Subcutaneous abdominal adipose tissue (tissue), 5 donors: ENCODE measurements around the gene CHERP.

Experiments
- H3K27ac ChIP-seq: one replicate; pipeline ENCODE4 v1.7.0; 2013; ENCODE audit warnings: low read depth, mild to moderate bottlenecking, inconsistent platforms, low read length, moderate library complexity
- H3K27me3 ChIP-seq, 5 donors: one replicate each; pipeline ENCODE4 v1.7.0; 2013; ENCODE audit warnings: low read length in 5 of 5, inconsistent platforms in 1 of 5; ENCODE audit not compliant: control insufficient read depth in 5 of 5, insufficient read depth in 4 of 5
- H3K36me3 ChIP-seq, 5 donors: one replicate each; pipeline ENCODE4 v1.7.0; 2013; ENCODE audit warnings: low read length in 5 of 5; ENCODE audit not compliant: control insufficient read depth in 5 of 5, insufficient read depth in 5 of 5
- H3K4me1 ChIP-seq, 5 donors: one replicate each; pipeline ENCODE4 v1.7.0; 2013; ENCODE audit warnings: low read length in 5 of 5, mild to moderate bottlenecking in 3 of 5, moderate library complexity in 1 of 5; ENCODE audit not compliant: control insufficient read depth in 5 of 5, insufficient read depth in 5 of 5
- H3K4me3 ChIP-seq, 5 donors: one replicate each; pipeline ENCODE4 v1.7.0; 2013; ENCODE audit warnings: low read length in 5 of 5, low read depth in 1 of 5
- H3K9ac ChIP-seq, 5 donors: one replicate each; pipeline ENCODE4 v1.7.0; 2013; ENCODE audit warnings: low read length in 5 of 5, mild to moderate bottlenecking in 4 of 5, moderate library complexity in 3 of 5
- H3K9me3 ChIP-seq, 5 donors: one replicate each; pipeline ENCODE4 v1.7.0; 2013; ENCODE audit warnings: low read length in 5 of 5; ENCODE audit not compliant: control insufficient read depth in 5 of 5
- donor health status: healthy.
- donor health status: healthy.
- donor health status: healthy.
- donor health status: healthy.
- donor health status: healthy.

Gene CHERP

DNA sequence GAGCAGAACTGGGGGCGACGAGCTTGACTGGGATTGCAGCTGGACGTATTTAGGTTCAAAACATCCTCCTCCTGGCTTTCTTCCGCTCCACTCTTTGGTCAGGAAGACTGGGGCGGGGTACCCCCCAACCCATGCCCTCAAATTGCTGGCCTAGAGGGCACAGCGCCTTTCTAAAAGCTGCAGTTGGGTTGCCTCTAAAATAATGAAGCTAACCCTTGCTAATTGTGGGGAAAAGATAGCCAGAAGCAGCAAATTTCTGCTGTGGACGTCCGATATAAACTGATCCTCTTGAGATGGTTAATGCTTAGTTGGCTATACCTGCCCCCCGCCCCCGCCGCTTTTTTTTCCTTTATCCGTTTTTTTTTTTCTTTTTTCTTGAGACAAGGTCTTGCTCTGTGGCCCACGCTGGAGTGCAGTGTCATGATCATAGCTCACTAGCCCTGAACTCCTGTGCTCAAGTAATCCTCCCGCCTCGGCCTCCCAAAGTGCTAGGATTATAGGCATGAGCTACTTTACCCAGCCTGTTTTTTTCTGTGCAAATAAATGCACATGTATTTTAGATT lies 754 bp upstream of the CHERP start:
- H3K9ac ChIP-seq, result peak overlapping the region; percentile 63 to 97 (median 90)
- peak overlapping the region; percentile 87 to 96 (median 92) for H3K4me3 ChIP-seq
- peak overlapping the region; percentile 81 for H3K27ac ChIP-seq
- no peaks in the 10 kb centered on the region for H3K27me3 ChIP-seq
- no peaks in the 10 kb centered on the region for H3K9me3 ChIP-seq
- H3K4me1 ChIP-seq, result peaks cover 5 to 36% (median 32%) of the 10 kb centered on the region in 5 donors
- peaks cover 0 to 16% (median 6%) of the 10 kb centered on the region in 5 donors for H3K36me3 ChIP-seq

DNA sequence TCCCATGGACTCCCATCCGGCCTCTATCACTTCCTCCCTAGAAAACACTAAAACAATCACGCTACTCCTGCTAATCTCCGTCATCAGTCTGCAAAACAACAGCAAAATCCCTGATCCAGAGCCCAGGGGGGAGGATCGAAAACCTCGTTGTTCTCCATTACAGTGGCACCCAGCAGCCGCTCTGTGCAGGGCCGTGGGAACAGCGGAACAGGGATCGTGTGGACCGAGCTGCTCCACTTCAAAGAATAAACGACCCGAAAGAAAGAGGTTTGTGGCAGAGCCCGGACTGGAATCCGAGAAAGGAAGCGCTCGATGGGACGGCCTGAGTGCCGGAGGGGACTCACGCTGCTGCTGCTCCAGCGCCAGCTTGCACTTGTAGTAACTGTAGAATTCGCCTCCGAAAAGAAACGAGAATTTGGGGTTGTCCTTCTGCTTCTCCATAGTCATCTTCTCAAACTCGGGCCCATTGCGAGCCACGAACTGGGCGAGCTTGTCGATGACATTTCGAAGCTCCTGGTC lies 652 bp downstream of the CHERP start:
- Histone ChIP-seq H3K9me3 (no peaks in the 10 kb centered on the region), H3K27ac (peak overlapping the region; percentile 81), H3K4me1 (peaks cover 5 to 36% (median 34%) of the 10 kb centered on the region in 5 donors), H3K4me3 (peak overlapping the region; percentile 87 to 96 (median 88)), H3K9ac (peak overlapping the region; percentile 84 to 97 (median 90)), H3K36me3 (peaks cover 0 to 29% (median 19%) of the 10 kb centered on the region in 5 donors), H3K27me3 (no peaks in the 10 kb centered on the region)

DNA sequence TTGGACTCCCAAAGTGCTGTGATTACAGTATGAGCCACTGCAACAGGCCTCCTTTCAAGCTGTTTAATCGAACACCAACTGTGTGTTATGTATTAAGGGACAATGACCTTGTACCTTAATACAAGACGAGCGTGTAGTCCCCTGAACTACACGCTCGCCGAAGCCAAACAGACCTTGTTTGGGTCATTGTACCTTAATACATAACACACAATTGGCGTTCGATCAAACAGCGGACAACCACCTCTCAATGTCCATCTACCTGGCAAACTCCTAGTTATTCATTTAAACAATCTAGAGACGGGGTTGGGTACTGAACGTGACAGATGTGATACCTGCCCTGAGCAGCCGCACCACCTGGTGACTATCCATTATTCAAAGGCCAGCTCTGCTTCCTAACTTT lies 1.3 kb downstream of the CHERP start:
- no peaks in the 10 kb centered on the region for H3K9me3 ChIP-seq
- H3K36me3 ChIP-seq, result peaks cover 0 to 33% (median 25%) of the 10 kb centered on the region in 5 donors
- H3K27ac ChIP-seq, result peak overlapping the region; percentile 81
- peaks cover 5 to 36% (median 34%) of the 10 kb centered on the region in 5 donors for H3K4me1 ChIP-seq
- H3K27me3 ChIP-seq, result no peaks in the 10 kb centered on the region
- peak overlapping the region; percentile 87 to 96 (median 88) for H3K4me3 ChIP-seq
- peak overlapping the region; percentile 84 to 97 (median 90) for H3K9ac ChIP-seq

DNA sequence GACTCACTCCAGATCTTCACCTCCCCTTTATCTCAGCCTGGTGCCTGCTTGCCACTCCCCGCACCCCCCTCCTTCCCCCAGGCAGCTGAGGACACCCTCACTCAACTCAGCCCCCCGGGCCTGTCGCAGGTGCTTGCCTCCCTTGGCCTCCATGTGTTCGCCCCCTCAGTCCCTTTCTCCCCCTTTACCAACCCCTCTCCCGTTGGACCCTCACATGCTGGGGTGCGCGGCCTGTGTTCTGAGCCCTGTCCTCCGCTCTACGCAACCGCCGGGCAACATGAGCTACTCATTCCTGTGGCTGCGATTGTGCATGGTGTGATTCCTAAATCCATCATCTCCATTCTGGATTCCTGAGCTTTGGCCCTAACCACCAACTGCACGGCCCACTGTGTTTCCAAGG lies 5.1 kb downstream of the CHERP start:
- no peaks in the 10 kb centered on the region for H3K27me3 ChIP-seq
- no peak overlapping the region for H3K9ac ChIP-seq
- H3K27ac ChIP-seq, result no peak overlapping the region
- H3K4me3 ChIP-seq, result no peak overlapping the region
- H3K9me3 ChIP-seq, result no peaks in the 10 kb centered on the region
- peaks cover 2 to 71% (median 63%) of the 10 kb centered on the region in 5 donors for H3K36me3 ChIP-seq
- H3K4me1 ChIP-seq, result peaks cover 5 to 24% (median 23%) of the 10 kb centered on the region in 5 donors

DNA sequence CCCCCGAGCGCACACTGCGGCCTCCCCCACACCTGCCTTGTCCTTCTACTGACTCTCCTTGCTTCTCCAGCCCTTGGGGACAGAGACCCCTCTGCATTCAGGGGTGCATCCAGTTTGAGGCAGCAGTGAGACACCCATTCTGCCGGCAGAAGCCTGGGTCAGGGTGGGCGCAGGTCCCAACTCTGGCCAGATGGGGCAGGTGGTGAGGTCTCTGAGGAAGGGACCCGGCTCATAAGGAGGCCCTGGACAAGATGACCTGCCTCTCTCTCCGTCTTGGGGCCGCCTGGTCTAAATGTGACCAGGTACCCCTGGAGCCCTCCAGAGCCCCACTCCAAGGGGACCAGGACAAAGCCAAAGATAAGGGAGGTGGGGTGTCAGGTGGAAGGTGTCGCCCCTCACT lies 6.1 kb downstream of the CHERP start:
- peaks cover 2 to 81% (median 73%) of the 10 kb centered on the region in 5 donors for H3K36me3 ChIP-seq
- H3K9me3 ChIP-seq, result no peaks in the 10 kb centered on the region
- no peaks in the 10 kb centered on the region for H3K27me3 ChIP-seq
- H3K4me1 ChIP-seq, result peaks cover 3 to 16% (median 15%) of the 10 kb centered on the region in 5 donors
- H3K9ac ChIP-seq, result no peak overlapping the region
- H3K4me3 ChIP-seq, result no peak overlapping the region
- no peak overlapping the region for H3K27ac ChIP-seq

DNA sequence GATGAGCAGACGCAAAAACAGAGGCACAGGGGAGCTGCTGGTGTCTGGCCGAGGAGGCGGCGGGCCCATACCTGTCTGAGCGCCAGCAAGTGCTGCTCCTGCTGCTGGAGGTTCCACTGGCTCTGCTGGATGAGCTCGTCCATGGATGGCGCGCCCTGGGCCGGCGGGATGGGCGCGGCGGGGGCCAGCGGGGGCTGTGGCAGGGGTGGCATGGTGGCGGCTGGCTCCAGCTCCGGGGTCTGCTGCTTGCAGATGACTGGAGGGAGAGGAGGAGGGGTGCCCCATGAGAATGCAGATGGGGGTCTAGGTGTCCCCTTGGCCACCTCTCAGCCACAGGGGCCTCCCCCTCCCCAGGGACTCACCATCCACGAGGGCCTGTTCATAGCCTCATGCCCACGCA lies 6.9 kb downstream of the CHERP start:
- no peak overlapping the region for H3K27ac ChIP-seq
- H3K36me3 ChIP-seq, result peaks cover 2 to 89% (median 80%) of the 10 kb centered on the region in 5 donors

DNA sequence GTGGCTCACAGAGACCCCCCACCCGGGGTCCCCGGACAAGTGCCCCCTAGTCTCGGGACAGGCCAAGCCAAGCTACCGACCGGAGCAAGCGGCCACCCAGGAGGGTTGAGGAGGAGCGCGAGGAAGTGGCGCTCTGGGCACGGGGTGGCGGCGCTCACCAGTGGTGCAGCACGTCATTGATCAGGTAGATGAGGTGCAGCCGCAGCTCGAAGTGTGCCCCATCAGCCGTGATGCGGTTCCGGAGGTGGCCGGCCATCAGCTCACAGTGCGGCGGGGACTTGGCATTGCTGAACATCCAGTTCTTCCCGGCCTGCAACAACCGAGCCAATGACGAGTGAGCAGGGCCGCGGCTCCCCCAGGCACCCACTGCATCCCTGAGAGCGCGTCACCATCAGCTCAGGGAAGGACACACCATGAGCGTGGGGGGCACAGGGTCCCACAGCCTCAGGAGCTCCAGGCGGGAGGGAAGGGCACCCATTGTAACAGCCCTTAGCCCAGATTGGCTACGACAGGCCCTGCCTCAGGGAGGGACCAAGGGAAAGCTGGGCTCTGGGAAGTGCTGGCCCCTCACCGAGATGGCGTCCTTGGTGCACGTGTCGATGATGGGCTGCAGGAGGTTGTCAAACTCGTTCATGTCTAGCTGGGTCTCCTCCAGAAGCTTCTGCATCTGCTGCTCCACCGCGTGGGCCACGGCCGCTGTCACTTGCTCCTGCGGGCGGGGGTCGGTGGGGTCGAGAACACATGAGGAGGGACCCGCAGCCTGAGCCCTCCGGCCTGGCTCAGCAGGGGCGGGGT lies 9.6 kb downstream of the CHERP start:
- Histone ChIP-seq H3K4me3 (no peak overlapping the region), H3K36me3 (peaks cover 2 to 96% (median 95%) of the 10 kb centered on the region in 5 donors), H3K9me3 (no peaks in the 10 kb centered on the region), H3K9ac (no peak overlapping the region), H3K27ac (no peak overlapping the region), H3K27me3 (no peaks in the 10 kb centered on the region), H3K4me1 (peaks cover 0 to 4% (median 0%) of the 10 kb centered on the region in 5 donors)

More for the DNA sequence above, 6.9 kb downstream of the CHERP start:
- Histone ChIP-seq H3K27me3 (no peaks in the 10 kb centered on the region), H3K9ac (no peak overlapping the region), H3K4me3 (no peak overlapping the region), H3K4me1 (peaks cover 0 to 13% (median 8%) of the 10 kb centered on the region in 5 donors), H3K9me3 (no peaks in the 10 kb centered on the region)

DNA sequence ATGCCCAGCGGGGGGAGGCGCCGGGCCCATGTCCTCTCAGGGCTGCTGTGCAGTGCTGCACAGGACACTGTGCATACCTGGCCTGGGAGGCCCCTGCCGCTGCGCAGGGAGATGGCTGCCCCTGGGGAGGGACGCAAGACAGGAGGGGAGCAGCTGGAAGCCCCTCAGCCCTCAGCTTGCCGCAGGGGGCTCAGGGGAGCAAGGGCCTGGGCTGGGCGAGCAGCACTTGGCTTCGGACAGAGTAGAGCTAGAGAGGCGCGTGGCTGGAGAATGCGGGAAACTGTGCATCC lies 10.9 kb downstream of the CHERP start:
- no peaks in the 10 kb centered on the region for H3K9me3 ChIP-seq
- H3K27ac ChIP-seq, result no peak overlapping the region
- H3K9ac ChIP-seq, result no peak overlapping the region
- H3K27me3 ChIP-seq, result no peaks in the 10 kb centered on the region
- peaks cover 2 to 99% (median 97%) of the 10 kb centered on the region in 5 donors for H3K36me3 ChIP-seq
- H3K4me3 ChIP-seq, result no peak overlapping the region
- peaks cover 0 to 4% (median 0%) of the 10 kb centered on the region in 5 donors for H3K4me1 ChIP-seq

DNA sequence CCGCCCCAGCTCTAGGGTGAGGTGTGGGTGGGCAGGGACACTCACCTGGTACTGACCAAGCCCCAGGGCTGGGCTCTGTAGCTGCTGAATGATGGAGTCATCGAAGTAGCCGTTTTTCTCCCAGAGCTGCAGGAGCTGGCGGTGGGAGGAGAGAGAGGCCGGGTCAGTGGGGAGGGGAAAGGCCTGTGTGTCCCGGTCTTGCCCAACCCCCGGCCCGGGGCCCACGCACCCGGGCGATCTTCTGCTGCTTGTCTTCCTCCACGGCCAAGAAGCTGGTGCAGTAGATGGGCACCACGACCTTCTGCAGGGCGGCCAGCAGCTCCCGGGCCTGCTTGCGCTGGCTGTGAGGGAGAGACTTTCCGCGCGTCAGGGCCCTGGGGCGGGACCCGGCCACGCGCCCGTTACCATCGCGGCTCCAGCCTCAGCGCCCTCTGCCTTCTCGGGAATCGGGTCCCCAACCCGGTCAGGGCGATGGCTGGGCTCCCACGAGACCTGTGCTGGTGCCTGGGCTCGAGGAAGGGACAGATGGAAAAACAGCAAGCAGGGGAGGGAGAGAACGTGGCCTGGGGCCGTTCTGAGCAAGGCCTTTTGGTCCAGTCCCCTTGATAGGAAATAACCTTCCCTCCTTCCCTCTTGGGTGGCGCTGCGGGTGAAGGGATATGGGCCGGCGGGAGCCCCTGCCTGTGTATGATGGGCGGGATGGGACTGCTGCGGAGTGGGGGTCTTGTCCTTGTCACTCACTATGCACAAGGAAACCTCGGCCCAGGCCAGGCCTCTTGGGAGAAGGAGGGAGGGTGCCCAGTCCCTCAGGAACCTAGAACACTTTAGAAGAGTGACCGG lies 11.5 kb downstream of the CHERP start:
- Histone ChIP-seq H3K27ac (no peak overlapping the region), H3K4me3 (no peak overlapping the region), H3K27me3 (no peaks in the 10 kb centered on the region), H3K36me3 (peaks cover 2 to 99% (median 97%) of the 10 kb centered on the region in 5 donors), H3K9ac (no peak overlapping the region), H3K4me1 (peaks cover 0 to 4% (median 0%) of the 10 kb centered on the region in 5 donors), H3K9me3 (no peaks in the 10 kb centered on the region)
